IgD-negative memory B cell (primary cell): ENCODE data around the gene RSU1. TPM values are rescaled to one million over a fixed set of nuclear protein-coding genes. Genes with fewer than 3 reads are reported as not detected.
A peak's percentile ranks its signal among the peaks of the same experiment; 100 is the strongest.

Experiments
- H3K27ac Mint-ChIP-seq, 3 donors: one replicate each; pipeline ENCODE4 v1.8.0; 2020 to 2022; ENCODE audit warnings: mild to moderate bottlenecking in 3 of 3, mixed read lengths in 3 of 3, moderate library complexity in 1 of 3
- H3K27me3 Mint-ChIP-seq: one replicate; pipeline ENCODE4 v1.8.0; 2021; ENCODE audit warnings: mixed read lengths
- H3K36me3 Mint-ChIP-seq: one replicate; pipeline ENCODE4 v1.8.0; 2020; ENCODE audit warnings: mild to moderate bottlenecking, mixed read lengths
- H3K4me1 Mint-ChIP-seq, 3 donors: one replicate each; pipeline ENCODE4 v1.8.0; 2020 to 2022; ENCODE audit warnings: mixed read lengths in 3 of 3, mild to moderate bottlenecking in 1 of 3
- H3K4me3 Mint-ChIP-seq, 4 donors: one replicate each; pipeline ENCODE4 v1.8.0; 2020 to 2022; ENCODE audit warnings: mild to moderate bottlenecking in 4 of 4, mixed read lengths in 4 of 4, moderate library complexity in 3 of 4
- H3K9me3 Mint-ChIP-seq, 3 donors: one replicate each; pipeline ENCODE4 v1.8.0; 2020 to 2021; ENCODE audit warnings: mixed read lengths in 3 of 3, mild to moderate bottlenecking in 1 of 3
- polyA plus RNA-seq: library from polyadenylated mRNA; unstranded; fragments of 300-500 nt; fragmentation: Illumina TruSeq; gene quantifications from one replicate; pipeline ENCODE4 v1.2.3, GENCODE V29; 2021

The RSU1 gene
- polyA plus RNA-seq, 1 donor from 2014 or later: 86.8 TPM

- Mint-ChIP-seq H3K9me3 (peaks cover 0 to 7% (median 2%) of the 10 kb centered on the region in 3 donors), H3K36me3 (peaks cover 24% of the 10 kb centered on the region), H3K27ac (no peak overlapping the region), H3K27me3 (no peaks in the 10 kb centered on the region), H3K4me1 (no peaks in the 10 kb centered on the region), H3K4me3 (no peak overlapping the region)
Measured at GRCh38 chr10:16674147-16674703, 143.0 kb downstream of the RSU1 start.

- peaks cover 24% of the 10 kb centered on the region for H3K36me3 Mint-ChIP-seq
- peaks cover 0 to 7% (median 2%) of the 10 kb centered on the region in 3 donors for H3K9me3 Mint-ChIP-seq
- H3K4me3 Mint-ChIP-seq: no peak overlapping the region
- no peaks in the 10 kb centered on the region for H3K27me3 Mint-ChIP-seq
- H3K27ac Mint-ChIP-seq: no peak overlapping the region
- no peaks in the 10 kb centered on the region for H3K4me1 Mint-ChIP-seq
Measured at GRCh38 chr10:16673443-16673842, 143.8 kb downstream of the RSU1 start.

- peaks cover 14% of the 10 kb centered on the region for H3K36me3 Mint-ChIP-seq
- H3K27ac Mint-ChIP-seq: peak overlapping the region in 1 of 3 donors; percentile 10
- H3K4me3 Mint-ChIP-seq: no peak overlapping the region
- H3K9me3 Mint-ChIP-seq: no peaks in the 10 kb centered on the region
- no peaks in the 10 kb centered on the region for H3K4me1 Mint-ChIP-seq
- no peaks in the 10 kb centered on the region for H3K27me3 Mint-ChIP-seq
Measured at GRCh38 chr10:16663444-16663843, 153.8 kb downstream of the RSU1 start.

- Mint-ChIP-seq H3K27ac (no peak overlapping the region), H3K4me1 (no peaks in the 10 kb centered on the region), H3K4me3 (no peak overlapping the region), H3K27me3 (no peaks in the 10 kb centered on the region), H3K36me3 (peaks cover 14% of the 10 kb centered on the region), H3K9me3 (no peaks in the 10 kb centered on the region)
Measured at GRCh38 chr10:16662923-16663322, 154.3 kb downstream of the RSU1 start.

- Mint-ChIP-seq H3K4me3 (no peak overlapping the region), H3K36me3 (peaks cover 7% of the 10 kb centered on the region)
Measured at GRCh38 chr10:16656895-16657294, 160.3 kb downstream of the RSU1 start.

GRCh38 chr10:16653224-16653623 is 164.0 kb downstream of the RSU1 start:
- Mint-ChIP-seq H3K27me3 (no peaks in the 10 kb centered on the region), H3K4me1 (peaks cover 0 to 1% (median 0%) of the 10 kb centered on the region in 3 donors), H3K27ac (no peak overlapping the region), H3K4me3 (no peak overlapping the region), H3K9me3 (no peaks in the 10 kb centered on the region), H3K36me3 (peaks cover 6% of the 10 kb centered on the region)

More at GRCh38 chr10:16656895-16657294, 160.3 kb downstream of the RSU1 start:
- no peaks in the 10 kb centered on the region for H3K27me3 Mint-ChIP-seq
- no peaks in the 10 kb centered on the region for H3K4me1 Mint-ChIP-seq
- no peak overlapping the region for H3K27ac Mint-ChIP-seq
- H3K9me3 Mint-ChIP-seq: no peaks in the 10 kb centered on the region

- peaks cover 0 to 1% (median 0%) of the 10 kb centered on the region in 3 donors for H3K4me1 Mint-ChIP-seq
- no peak overlapping the region for H3K4me3 Mint-ChIP-seq
- H3K36me3 Mint-ChIP-seq: peaks cover 11% of the 10 kb centered on the region
- no peak overlapping the region for H3K27ac Mint-ChIP-seq
- H3K9me3 Mint-ChIP-seq: no peaks in the 10 kb centered on the region
- no peaks in the 10 kb centered on the region for H3K27me3 Mint-ChIP-seq
Measured at GRCh38 chr10:16652154-16652553, 165.1 kb downstream of the RSU1 start.

GRCh38 chr10:16649757-16650156 is 167.5 kb downstream of the RSU1 start:
- peaks cover 14% of the 10 kb centered on the region for H3K36me3 Mint-ChIP-seq
- H3K9me3 Mint-ChIP-seq: no peaks in the 10 kb centered on the region
- peaks cover 0 to 1% (median 0%) of the 10 kb centered on the region in 3 donors for H3K4me1 Mint-ChIP-seq
- H3K4me3 Mint-ChIP-seq: no peak overlapping the region
- H3K27me3 Mint-ChIP-seq: no peaks in the 10 kb centered on the region
- no peak overlapping the region for H3K27ac Mint-ChIP-seq

GRCh38 chr10:16648366-16648765 is 168.9 kb downstream of the RSU1 start:
- H3K27ac Mint-ChIP-seq: no peak overlapping the region
- peaks cover 0 to 1% (median 0%) of the 10 kb centered on the region in 3 donors for H3K4me1 Mint-ChIP-seq
- peaks cover 14% of the 10 kb centered on the region for H3K36me3 Mint-ChIP-seq
- no peaks in the 10 kb centered on the region for H3K27me3 Mint-ChIP-seq
- no peak overlapping the region for H3K4me3 Mint-ChIP-seq
- no peaks in the 10 kb centered on the region for H3K9me3 Mint-ChIP-seq

- Mint-ChIP-seq H3K27ac (no peak overlapping the region), H3K4me1 (peaks cover 0 to 1% (median 0%) of the 10 kb centered on the region in 3 donors), H3K9me3 (no peaks in the 10 kb centered on the region), H3K27me3 (no peaks in the 10 kb centered on the region), H3K36me3 (peaks cover 11% of the 10 kb centered on the region), H3K4me3 (no peak overlapping the region)
Measured at GRCh38 chr10:16646181-16647059, 170.8 kb downstream of the RSU1 start.

- Mint-ChIP-seq H3K4me1 (no peaks in the 10 kb centered on the region), H3K27ac (no peak overlapping the region), H3K4me3 (no peak overlapping the region), H3K27me3 (no peaks in the 10 kb centered on the region), H3K9me3 (no peaks in the 10 kb centered on the region), H3K36me3 (peaks cover 12% of the 10 kb centered on the region)
Measured at GRCh38 chr10:16644146-16644545, 173.1 kb downstream of the RSU1 start.

GRCh38 chr10:16643502-16643901 is 173.7 kb downstream of the RSU1 start:
- Mint-ChIP-seq H3K4me3 (no peak overlapping the region), H3K9me3 (no peaks in the 10 kb centered on the region), H3K27ac (no peak overlapping the region), H3K4me1 (no peaks in the 10 kb centered on the region), H3K36me3 (peaks cover 10% of the 10 kb centered on the region), H3K27me3 (no peaks in the 10 kb centered on the region)

GRCh38 chr10:16640153-16640552 is 177.1 kb downstream of the RSU1 start:
- no peaks in the 10 kb centered on the region for H3K27me3 Mint-ChIP-seq
- H3K4me1 Mint-ChIP-seq: no peaks in the 10 kb centered on the region
- H3K36me3 Mint-ChIP-seq: peaks cover 1% of the 10 kb centered on the region
- no peak overlapping the region for H3K27ac Mint-ChIP-seq
- no peak overlapping the region for H3K4me3 Mint-ChIP-seq
- H3K9me3 Mint-ChIP-seq: peaks cover 0 to 1% (median 0%) of the 10 kb centered on the region in 3 donors

- Mint-ChIP-seq H3K27ac (no peak overlapping the region), H3K4me3 (no peak overlapping the region), H3K9me3 (peaks cover 0 to 1% (median 0%) of the 10 kb centered on the region in 3 donors), H3K27me3 (no peaks in the 10 kb centered on the region), H3K36me3 (peaks cover 1% of the 10 kb centered on the region), H3K4me1 (no peaks in the 10 kb centered on the region)
Measured at GRCh38 chr10:16639471-16639870, 177.8 kb downstream of the RSU1 start.

- Mint-ChIP-seq H3K4me1 (no peaks in the 10 kb centered on the region), H3K4me3 (no peak overlapping the region), H3K27ac (no peak overlapping the region), H3K36me3 (peaks cover 12% of the 10 kb centered on the region), H3K9me3 (peaks cover 0 to 1% (median 0%) of the 10 kb centered on the region in 3 donors), H3K27me3 (no peaks in the 10 kb centered on the region)
Measured at GRCh38 chr10:16632996-16633395, 184.2 kb downstream of the RSU1 start.

GRCh38 chr10:16626697-16627096 is 190.5 kb downstream of the RSU1 start:
- Mint-ChIP-seq H3K36me3 (peaks cover 17% of the 10 kb centered on the region), H3K27ac (no peak overlapping the region), H3K27me3 (no peaks in the 10 kb centered on the region), H3K4me1 (no peaks in the 10 kb centered on the region), H3K9me3 (peaks cover 0 to 9% (median 8%) of the 10 kb centered on the region in 3 donors), H3K4me3 (no peak overlapping the region)
